GM19452 (cell line): ENCODE results near the gene MYO1H.

Experiments used
- ATAC-seq: cut with Tn5 transposase; IDR thresholded peaks from one replicate; pipeline ENCODE4 v1.9.1; 2021; ENCODE audit not compliant: unreplicated experiment

The MYO1H gene

DNA sequence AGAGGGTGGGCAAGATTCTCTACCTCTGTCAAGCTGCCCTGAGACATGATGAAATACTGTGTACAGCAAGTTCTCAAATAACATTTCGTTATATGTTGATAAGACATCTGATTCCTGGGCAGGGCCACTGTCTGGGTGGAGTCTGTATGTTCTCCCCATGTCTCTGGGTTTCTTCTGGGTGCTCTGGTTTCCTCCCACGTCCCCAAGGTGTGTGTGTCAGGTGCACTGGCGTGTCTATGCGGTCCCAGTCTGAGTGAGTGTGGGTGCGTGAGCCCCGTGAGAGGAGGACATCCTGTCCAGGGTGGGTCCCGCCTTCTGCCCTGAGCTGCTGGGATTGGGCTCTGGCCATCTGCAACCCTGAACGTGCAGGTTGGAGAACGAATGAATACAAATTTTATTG, 99.8 kb downstream of the MYO1H start:
- no peak for ATAC-seq

DNA sequence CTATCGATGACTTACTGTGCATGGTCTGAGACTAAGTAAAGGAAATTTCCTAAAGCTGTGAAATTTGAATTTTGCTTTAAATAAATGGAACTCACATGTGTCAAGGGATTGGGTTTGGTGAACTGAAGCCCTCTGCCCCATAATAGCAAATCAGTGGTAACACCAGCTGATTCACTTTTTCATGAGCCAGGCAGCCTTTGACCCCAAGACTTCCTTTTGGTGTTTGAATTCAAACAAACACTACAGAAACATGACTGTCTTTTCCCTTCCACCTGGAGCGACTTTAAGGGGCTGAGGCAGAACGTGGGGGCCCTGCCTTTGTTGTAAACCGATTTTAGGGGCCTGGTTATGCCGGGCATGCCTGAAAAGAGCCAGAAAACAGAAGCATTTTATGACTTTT, 100.6 kb downstream of the MYO1H start:
- ATAC-seq, result no peak

DNA sequence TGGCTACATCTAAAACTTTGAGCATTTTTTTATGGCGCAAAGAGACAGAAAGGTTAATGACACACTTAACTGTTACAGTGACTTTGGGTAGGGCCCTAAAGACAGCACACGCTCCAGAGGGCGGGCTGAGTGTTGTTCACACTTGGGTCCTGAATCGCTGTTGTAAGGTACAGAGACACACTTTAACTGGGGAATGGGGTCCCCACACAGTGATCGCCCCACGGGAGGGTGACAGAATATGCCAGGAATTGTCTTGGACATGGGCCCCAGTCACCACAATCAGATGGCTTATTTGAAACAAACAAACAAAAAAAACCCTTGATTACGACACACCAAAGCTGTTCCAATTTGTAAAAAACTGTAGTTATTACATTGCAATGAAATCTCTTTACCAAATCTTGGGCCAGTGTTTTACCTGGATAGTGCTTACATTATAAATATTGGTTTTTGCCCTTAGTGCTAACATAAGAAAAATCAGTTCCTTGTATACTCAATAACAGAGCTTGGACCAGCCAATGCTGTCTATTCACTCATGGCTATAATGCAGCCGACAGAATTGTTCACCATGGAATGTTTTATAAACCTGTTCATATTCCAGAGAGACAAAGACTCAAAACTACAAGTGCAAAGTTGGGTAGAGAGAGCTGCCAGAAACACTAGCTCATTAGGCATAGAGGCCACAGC, 101.1 kb downstream of the MYO1H start:
- no peak for ATAC-seq

DNA sequence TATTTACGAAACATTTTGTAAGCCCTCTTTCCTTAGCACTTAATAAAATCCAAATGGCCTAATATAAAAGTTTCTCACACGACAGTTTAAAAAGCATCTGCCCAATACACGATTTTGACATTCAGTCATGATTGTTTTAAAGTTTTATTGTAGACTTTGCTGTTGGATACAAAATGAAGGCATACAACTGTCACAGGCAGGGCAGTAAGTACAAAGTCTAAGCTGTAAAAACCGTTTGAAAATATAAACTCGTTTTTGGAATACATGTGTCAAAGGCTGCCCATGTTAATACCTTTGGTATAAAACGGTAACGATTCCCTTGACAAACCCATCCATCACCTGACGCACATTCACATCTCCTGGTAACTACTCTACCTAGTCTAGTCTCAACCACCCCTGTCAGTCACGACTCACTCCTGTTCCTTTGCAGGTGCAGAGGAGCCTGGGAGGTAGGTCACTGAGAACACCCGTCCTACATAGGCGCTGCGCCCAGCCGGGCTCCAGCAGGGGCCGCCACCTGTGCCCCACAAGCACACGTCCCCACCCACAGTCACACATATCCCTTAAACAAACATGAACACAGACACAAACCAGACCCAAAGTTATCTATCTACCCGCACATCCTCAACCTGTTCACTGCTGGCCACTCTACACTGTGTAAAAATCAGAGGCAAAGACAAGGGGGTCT, 102.3 kb downstream of the MYO1H start:
- no peak for ATAC-seq

DNA sequence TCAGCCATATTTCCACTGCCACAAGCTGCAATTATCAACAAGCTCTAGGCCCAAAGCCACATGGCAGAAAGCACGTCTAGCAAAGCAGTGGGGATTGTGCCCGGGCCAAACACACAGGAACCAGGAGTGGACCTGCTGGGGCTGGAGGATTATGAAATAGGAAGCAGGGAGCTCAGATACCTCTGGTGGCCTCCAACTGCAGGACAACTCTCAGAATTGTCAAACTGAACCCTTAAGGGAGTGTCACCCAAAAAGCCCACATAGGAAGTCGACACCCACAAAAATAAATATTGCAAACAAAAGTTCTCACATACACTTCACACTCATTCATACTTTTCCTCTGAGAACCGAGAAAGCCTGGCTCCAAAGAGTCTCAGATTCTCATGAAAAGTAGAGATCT, 103.3 kb downstream of the MYO1H start:
- ATAC-seq, result no peak

DNA sequence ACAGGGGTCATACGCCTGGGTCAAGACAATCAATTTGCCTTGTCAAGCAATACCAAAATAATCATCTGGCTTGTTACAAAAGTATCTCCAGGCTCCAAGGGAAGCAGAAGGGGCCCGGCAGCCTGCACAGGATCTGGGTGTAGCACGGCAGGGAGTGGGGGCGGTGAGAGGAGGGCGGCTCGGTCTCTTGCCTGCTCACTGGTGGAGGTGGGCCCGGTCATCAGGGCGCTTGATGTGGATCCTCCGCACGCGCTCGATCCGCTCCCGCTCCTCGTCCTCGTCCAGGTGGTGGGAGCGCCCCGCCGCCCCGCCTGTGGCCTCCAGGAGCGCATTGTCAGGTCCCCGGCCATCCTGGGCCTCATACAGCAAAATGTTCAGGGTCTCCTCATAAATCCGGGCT, 103.7 kb downstream of the MYO1H start:
- ATAC-seq, result no peak

DNA sequence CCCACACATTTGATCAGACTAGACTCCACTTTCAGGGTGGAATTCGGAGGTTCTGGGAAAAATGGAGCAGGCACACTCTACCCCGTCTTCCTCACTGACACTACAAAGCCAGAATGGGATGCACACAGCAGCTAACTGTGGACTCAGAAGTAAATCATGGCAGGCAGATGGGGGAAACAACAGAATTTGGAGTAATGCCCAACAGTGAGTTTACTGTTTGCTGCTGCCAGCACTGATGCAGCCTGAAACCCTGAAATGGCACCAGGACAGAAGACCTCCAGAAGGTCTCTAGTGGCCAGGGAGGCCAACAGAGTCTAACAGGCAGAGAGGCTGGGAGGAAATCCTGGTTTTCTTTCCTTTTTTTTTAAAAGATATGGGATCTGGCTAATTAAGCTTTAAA, 104.8 kb downstream of the MYO1H start:
- ATAC-seq, result no peak

DNA sequence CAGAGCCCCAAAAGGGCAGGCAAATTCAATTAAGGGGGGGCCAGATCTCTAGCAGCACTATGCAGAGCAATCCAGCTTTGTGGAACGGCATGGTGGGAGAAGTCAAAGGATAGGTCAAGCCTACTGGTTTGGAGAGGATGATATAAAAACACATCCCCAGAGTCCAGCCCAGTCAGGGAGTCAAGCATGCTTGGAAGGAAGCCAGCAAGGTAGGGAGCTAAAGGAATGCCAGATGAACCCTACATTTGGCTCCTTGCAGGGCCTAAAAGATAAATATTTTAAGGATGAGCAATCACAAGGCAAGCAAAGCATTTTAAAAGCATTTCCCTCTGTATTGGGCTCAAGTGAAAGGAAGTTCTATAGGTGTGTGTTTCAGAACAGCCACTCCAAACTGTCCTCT, 108.0 kb downstream of the MYO1H start:
- ATAC-seq, result no peak

DNA sequence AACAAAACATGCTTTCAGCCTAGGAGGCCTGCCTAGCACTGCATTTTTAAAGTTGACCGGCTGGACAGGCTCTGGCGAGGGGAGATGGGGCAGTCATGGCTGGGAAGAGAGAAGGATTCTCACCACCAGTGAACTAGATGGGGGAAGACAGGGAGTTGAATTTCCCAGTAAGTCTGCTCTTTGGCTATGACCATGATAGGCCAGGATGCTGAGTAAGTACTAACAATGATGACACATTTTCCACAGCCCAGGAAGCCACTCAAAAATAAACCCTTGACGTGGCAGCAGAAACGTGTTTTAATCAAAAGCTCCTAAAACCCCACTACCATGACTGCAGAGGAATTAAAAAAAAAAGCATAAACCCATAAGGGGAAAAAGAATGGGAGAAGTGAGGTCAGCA, 110.4 kb downstream of the MYO1H start:
- no peak for ATAC-seq

DNA sequence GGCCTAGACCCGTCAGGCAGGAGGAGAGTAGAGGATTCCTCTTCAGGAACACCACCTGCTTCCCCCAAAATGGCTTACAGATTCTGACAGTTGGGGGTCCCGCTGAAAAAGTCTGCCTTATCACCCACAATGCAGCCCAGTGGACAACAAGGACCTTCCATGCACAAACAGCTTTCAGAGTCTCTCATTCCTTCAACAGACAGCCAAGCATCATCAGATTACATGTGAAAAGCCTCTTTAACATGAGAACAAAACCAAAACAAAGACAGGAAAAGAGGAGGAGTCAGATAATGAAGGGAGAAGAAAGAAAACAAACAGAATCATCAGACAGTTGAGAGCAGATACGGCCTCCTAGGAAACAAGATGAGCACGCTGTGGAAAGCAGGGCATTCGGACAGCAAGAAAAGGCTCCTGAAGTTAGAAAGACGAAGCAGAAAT, 111.1 kb downstream of the MYO1H start:
- no peak for ATAC-seq

DNA sequence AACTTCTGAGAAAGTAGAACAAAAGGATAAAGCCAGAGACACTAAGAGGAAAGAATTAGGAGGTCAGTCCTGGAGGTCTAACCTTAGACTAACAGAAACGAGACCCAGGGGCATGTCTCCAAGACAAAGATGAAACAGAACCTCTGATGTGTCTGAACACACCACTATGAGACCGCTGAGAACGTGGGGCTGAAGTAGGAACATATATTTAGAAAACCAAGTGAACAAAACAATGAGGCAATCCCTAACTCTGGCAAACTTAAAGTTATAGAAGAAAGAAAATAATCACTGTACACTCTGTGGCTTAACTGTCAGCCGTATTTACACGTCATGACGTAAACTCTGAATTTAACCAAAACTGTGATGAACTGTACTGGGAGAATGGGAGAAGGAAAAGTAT, 111.5 kb downstream of the MYO1H start:
- ATAC-seq, result no peak

DNA sequence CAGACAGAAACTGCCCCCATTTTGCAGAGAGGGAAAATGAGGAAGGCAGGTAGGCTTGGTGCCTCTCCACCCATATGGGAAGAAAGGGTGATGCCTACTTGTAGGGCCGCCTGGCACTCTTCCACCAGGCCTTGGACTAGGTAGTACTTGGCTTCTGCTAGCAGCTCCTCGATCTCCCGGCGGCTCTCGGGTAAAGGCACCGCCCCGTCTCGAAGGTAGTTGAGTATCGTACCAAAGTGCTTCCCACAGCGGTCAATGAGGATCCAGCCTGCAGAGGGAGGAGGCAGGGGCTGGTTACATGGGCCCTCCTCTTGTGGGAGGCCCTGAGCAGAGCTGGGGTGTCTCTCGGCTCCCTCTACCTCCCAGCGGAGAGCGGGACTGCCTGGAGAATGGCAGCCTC, 112.8 kb downstream of the MYO1H start:
- no peak for ATAC-seq

DNA sequence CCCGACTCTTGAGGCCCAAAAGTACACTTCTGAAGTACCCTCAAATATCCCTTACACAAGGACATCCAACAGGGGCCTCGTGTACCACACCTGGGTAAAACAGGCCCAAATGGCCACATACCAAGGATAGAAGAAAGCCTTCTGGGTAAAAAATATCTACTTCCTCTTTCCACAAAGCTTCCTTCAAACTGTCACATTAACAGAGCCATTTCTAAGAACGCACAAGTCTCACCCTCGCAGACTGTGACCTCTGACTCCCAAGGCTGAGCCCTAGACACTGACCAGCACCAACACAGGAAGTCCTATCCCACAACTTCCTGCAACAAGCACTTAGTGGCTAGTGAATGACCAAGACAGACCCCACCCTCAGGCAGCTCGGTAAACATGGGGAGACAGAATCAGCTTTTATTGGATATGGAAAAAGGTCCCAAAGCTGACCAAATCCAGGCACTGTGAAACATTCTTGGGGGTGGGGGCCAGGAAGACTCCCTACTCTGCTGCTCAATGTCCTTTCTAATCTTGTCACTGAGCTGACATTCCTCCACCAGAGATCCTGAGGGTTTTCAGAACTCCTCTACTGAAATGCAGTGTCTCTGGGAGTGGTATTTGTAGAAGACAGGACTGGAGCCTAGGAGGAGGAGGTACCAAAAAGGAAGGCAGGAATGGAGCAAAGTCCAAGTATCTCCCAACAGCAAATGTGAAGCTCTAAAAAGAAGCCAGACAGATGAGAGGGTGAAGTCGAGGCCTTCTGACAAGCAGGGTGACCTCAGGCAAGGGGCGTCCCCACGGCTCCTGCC, 113.5 kb downstream of the MYO1H start:
- ATAC-seq, result no peak

DNA sequence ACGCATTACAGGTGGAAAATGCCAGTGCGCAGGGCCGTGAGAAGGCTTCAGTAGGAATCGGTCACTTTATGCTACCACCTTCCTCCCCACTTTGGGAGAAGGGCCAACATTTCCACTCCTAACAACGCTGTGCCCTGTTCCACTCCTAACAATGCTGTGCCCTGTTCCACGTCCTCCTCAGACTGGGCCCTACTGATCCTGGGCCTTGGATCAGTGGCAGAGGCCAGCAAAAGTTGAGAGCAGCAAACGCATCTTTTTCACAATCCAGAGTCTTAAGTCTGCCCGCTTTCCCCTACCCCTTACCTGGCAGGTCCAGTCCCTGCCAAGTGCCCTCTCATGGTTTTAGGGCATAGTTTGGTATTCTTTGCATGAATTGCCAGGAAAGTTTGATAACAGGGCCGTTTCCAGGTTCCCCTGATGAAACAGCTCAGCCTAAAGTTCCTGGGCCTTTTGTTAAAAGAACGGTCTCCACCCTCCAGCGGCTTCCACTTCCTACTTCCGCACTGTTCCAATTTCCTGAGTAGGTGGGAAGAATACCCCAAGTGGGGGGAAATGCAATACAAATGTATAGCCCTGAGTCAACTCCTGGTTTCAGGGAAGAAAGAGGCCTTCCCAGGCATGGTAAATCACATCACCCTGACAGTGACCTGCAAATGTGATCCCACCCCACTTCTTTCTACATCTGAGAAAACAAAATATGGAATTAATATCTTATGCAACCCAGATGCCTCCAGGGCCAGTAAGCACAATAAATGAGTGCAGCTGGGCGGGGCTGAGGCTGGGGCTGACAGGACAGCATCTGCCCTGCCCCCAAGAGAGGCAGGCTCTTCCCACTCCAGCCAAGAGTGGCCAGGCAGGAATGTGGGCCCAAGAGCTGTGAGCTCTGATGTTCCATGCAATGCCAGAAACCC, 114.4 kb downstream of the MYO1H start:
- no peak for ATAC-seq

DNA sequence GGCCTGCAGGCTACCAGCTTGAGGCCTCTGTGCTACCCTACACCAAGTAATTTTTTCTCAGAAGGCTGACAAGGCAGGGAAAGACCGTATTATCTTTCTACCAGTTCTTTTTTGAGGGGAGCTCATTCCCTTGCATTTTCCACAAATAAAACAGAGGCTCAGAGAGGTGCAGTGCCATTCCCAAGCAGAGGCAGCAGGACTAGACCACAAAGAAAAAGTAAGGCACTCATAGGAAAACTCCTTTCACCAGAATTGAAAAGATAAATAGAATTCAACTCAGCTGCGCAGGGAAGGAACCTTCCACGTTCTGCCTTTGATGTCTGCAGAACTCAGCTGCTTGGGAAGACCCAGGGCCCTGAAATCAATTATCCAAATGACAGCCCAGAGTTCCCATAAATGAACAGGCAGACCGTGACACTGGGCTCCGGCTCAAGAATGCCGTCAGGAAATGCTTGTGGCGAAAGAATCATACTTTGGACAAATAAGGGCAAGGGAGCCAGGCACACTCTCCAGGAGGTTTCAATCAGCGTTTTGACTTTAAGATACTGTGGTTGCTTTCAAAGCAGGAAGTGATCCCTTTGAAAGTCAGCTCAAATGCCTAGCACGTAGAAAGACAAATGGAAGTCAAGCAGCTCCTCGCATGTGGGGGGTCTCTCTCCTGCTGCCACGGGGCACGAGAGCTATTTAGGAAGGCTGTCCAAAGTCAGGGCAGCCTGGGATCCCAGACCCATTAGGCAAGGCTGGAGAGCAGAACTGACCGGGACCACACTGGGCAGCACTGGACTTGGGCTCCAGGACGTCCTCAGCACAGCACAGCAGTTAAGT, 115.4 kb downstream of the MYO1H start:
- ATAC-seq, result no peak

DNA sequence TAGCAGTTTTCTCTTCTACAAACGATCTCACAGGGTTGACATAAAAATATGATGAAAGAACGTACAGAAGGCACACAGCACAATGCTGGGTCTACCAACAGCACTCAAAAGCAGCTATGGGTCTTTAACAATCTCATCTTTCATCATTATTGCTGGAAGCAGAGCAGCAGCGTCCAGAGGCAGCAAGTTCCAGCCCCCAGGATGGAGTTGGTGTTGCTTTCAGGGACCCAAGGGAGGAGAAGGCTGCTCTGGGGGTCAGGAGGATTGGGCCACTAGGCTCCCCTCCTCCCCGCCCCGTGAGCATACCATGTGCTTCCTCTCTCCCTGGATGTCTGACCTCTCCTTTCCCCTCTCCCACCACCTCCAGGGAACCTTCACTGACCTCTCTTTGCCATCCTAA, 116.1 kb downstream of the MYO1H start:
- ATAC-seq, result no peak

DNA sequence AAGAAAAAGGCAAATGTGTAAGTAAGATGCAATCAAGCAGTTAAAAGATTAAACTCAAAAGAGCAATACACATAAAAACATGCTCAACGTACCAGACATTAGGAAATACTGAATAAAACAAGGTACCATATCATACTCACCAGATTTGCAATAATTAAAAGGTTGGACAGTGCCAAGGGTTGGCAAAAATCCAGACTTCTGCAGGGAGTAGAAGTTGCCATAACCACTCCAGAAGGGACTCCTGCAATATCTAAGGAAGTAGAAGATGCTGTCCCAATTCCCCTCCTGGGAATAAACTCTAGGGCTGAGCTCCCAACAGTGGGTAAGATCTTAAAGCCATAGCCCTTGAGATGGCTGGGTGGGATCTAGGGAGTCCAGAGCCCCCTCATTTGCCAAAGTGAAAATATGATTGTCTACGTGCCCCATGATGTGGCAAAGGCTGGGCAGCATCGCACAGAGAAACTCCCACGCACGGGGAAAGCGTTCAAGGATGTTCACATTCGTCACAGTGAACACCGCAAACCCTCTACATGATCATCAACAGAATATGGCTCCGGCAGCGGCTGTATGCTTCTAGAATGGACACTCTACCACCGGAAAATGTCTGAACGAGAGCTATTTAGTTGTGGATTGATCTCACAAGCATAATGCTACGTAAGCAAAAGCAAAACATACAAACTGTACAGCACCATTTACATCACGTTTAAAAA, 117.1 kb downstream of the MYO1H start:
- no peak for ATAC-seq

DNA sequence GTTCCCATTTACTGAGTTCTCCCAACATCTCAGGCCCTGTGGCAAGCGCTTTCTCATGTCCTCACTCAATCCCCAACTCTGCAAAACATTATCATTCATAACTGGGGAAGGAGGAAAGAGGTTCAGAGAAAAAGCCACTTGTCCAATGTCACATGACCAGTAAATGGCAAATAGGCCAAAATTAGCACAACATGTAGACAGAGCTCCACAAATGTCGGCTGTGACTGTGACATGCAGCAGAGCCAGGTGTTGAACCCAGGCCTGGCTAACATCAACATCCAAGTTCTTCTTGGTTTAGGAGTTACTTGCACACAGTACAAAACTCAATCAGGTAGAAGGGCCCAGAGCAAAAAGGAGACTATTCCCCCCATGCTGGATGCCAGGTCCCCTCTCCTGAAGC, 118.6 kb downstream of the MYO1H start:
- ATAC-seq, result no peak

DNA sequence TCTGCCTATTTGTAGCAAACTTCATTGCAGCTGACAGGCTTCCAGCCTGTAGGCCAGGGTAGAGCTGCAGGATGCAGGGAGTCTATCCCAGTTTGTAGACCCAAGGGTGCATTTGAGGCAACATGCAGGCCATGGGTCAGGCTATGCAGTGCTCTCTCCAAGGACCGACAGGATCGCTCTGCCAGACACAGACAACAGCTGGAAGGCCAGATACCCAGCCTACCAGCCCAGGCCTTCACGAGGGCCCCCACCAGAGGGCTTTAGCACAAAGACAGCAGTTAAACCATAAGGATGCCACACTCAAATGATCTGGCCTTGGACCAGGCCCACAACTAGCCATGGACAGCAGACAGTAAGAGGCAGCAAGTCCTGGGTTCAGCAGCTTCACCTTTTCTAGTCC, 119.1 kb downstream of the MYO1H start:
- ATAC-seq, result no peak
